Activated CD8-positive, alpha-beta memory T cell treated with anti-CD3 and anti-CD28 coated beads for 36 hours (primary cell): ENCODE results near the gene ZNF594. TPM values are rescaled to one million over a fixed set of nuclear protein-coding genes. Genes with fewer than 3 reads are reported as not detected.

Experiments
- total RNA-seq, 2 experiments: library from RNA; stranded (reverse); gene quantifications; one replicate each; pipeline ENCODE4 v1.2.3, GENCODE V29; 2021

Gene ZNF594
- total RNA-seq, 2 experiments from 2014 or later: 11.9 to 12.1 TPM

Other genes with a start within 250 kb of the ZNF594 start
- gene PFN1, start 243.3 kb downstream of the ZNF594 start, total RNA-seq: 1,000 to 10,000 TPM; 1,847 to 1,866 TPM
- gene ENO3, start 240.7 kb downstream of the ZNF594 start, total RNA-seq: 10 to 100 TPM; 28.2 to 31.5 TPM
- gene SPAG7, start 224.1 kb downstream of the ZNF594 start, total RNA-seq: 10 to 100 TPM; 64.0 to 64.8 TPM
- 100 to 1,000 TPM; 120 to 125 TPM for gene CAMTA2, start 204.2 kb downstream of the ZNF594 start, total RNA-seq
- gene INCA1, start 194.3 kb downstream of the ZNF594 start, total RNA-seq: under 1 TPM; 0.30 to 0.31 TPM
- gene KIF1C, start 193.9 kb downstream of the ZNF594 start, total RNA-seq: 10 to 100 TPM; 72.7 to 77.3 TPM
- under 1 TPM; 0.21 to 0.32 TPM for gene SLC52A1, start 156.4 kb downstream of the ZNF594 start, total RNA-seq
- 1 to 10 TPM; 2.6 to 2.7 TPM for gene ZFP3, start 113.4 kb downstream of the ZNF594 start, total RNA-seq
- gene ZNF232, start 80.0 kb downstream of the ZNF594 start, total RNA-seq: 10 to 100 TPM; 23.9 to 24.8 TPM
- under 1 TPM; 0.04 TPM for gene USP6, start 75.8 kb downstream of the ZNF594 start, total RNA-seq
- gene SCIMP, start 43.0 kb upstream of the ZNF594 start, total RNA-seq: under 1 TPM; 0.08 to 0.23 TPM
- 10 to 100 TPM; 58.8 to 59.1 TPM for gene RABEP1, start 90.4 kb upstream of the ZNF594 start, total RNA-seq
- gene NUP88, start 227.8 kb upstream of the ZNF594 start, total RNA-seq: 100 to 1,000 TPM; 145 to 164 TPM
- 10 to 100 TPM; 52.4 to 53.7 TPM for gene RPAIN, start 228.3 kb upstream of the ZNF594 start, total RNA-seq
- 100 to 1,000 TPM; 568 to 572 TPM for gene C1QBP, start 247.3 kb upstream of the ZNF594 start, total RNA-seq